ENCODE measurements around the gene TUSC2. TPM values are rescaled to one million over a fixed set of nuclear protein-coding genes. Genes with fewer than 3 reads are reported as not detected.

Gene TUSC2
- total and polyA plus RNA-seq, 2 donors (not counting 1 experiment from before 2014, with no cell fraction given): 28.2 to 29.3 TPM

DNA sequence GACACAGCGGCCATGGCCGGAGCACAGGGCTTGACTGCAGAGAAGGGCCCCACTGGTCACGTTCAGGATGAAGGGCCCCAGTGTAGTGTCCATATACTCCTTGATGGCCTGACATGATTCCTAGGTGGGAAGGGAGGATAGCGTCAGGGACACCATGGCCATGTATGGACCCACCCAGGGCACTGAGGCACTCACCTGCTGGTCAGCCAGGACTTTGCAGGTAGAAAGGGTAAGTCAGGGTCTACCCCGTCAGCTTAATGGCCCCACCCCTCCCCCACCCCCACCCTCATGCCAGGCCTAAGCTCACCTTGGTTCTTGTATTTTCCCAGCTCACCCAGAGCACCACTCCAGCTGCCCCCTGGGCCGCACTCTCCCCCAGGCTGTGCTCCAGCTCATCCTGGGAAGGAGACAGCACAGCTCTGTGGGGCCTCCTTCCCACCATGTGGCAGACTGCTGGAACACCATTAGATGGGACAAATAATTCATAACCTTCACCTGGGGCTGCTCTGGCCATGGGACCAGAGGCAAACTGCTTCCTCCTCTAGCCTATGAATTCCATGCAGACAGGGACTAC lies 27.3 kb downstream of the TUSC2 start:
- Histone ChIP-seq H3K4me1 (ENCODE audit: control insufficient read depth in 2 of 2, insufficient read depth in 2 of 2, low read length in 2 of 2) (peaks cover 18 to 29% of the 10 kb centered on the region in 2 donors), H3K4me2 (replicated peaks; ENCODE audit: low read depth, low read length, poor library complexity, severe bottlenecking) (no peak overlapping the region), H2AFZ (ENCODE audit: insufficient read depth, low read depth, low read length, poor library complexity, severe bottlenecking) (no peak overlapping the region), H3K4me3 (ENCODE audit: control extremely low read depth in 1 of 5, extremely low read depth in 1 of 5, insufficient read depth in 1 of 5, low read depth in 2 of 5, low read length in 4 of 5) (no peak overlapping the region), H3K9me3 (ENCODE audit: control extremely low read depth in 1 of 3, control insufficient read depth in 2 of 3, insufficient read depth in 1 of 3, low read length in 2 of 3) (no peaks in the 10 kb centered on the region), H4K20me1 (ENCODE audit: control insufficient read depth, insufficient read depth, low read length, poor library complexity, severe bottlenecking) (no peaks in the 10 kb centered on the region), H3K27me3 (replicated peaks in 1 of 4; ENCODE audit: control extremely low read depth in 1 of 4, control insufficient read depth in 3 of 4, insufficient read depth in 4 of 4, low read length in 3 of 4) (no peaks in the 10 kb centered on the region), H3K9ac (ENCODE audit: low read length) (no peak overlapping the region), H3K27ac (ENCODE audit: low read length in 2 of 2) (no peak overlapping the region), H3K79me2 (ENCODE audit: control insufficient read depth, insufficient read depth, low read length) (peaks cover 13% of the 10 kb centered on the region), H3K36me3 (replicated peaks in 1 of 2; ENCODE audit: control extremely low read depth in 1 of 2, control insufficient read depth in 1 of 2, extremely low read depth in 1 of 2, insufficient read depth in 2 of 2, low read length in 1 of 2) (peaks cover 0 to 4% of the 10 kb centered on the region in 2 experiments)
- 98% methylated on average over 4 of the region's 6 CpGs for WGBS (ENCODE audit: insufficient coverage)
- intact Hi-C loops (cut with micrococcal nuclease): no loop called here
- Mint-ChIP-seq H3K27ac (peak overlapping the region; percentile 46), H3K4me1 (peaks cover 39% of the 10 kb centered on the region), H3K9me3 (ENCODE audit: insufficient read depth) (no peaks in the 10 kb centered on the region), H3K27me3 (no peaks in the 10 kb centered on the region), H3K4me3 (peak overlapping the region; percentile 100)
- TF ChIP-seq, protein P1, sequence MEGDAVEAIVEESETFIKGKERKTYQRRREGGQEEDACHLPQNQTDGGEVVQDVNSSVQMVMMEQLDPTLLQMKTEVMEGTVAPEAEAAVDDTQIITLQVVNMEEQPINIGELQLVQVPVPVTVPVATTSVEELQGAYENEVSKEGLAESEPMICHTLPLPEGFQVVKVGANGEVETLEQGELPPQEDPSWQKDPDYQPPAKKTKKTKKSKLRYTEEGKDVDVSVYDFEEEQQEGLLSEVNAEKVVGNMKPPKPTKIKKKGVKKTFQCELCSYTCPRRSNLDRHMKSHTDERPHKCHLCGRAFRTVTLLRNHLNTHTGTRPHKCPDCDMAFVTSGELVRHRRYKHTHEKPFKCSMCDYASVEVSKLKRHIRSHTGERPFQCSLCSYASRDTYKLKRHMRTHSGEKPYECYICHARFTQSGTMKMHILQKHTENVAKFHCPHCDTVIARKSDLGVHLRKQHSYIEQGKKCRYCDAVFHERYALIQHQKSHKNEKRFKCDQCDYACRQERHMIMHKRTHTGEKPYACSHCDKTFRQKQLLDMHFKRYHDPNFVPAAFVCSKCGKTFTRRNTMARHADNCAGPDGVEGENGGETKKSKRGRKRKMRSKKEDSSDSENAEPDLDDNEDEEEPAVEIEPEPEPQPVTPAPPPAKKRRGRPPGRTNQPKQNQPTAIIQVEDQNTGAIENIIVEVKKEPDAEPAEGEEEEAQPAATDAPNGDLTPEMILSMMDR (IDR thresholded peaks at IDR 0.05): no peak
- no peak for TF ChIP-seq EZH2 (IDR thresholded peaks at IDR 0.05; ENCODE audit: borderline replicate concordance, insufficient read depth, low read depth, low read length, poor library complexity, severe bottlenecking)
- ChIA-PET CTCF (interaction anchor here (0.9 to 3.2 kb wide), 3 partner anchors 23 to 49 kb away, joined by 3 to 28 read pairs (median 14); partner anchors contain the start of genes CYB561D2, HYAL2 and NPRL2), POLR2A (interaction anchor here (0.6 kb wide), 2 partner anchors 65 to 110 kb away, joined by 4 to 7 read pairs; no protein-coding TSS in a partner anchor)
- no peak for DNase-seq
- ATAC-seq (ENCODE audit: low read depth): no peak
